Activated CD8-positive, alpha-beta memory T cell treated with anti-CD3 and anti-CD28 coated beads, Interleukin-2, amount 50 U/mL, for 24 hours (primary cell): ENCODE measurements around the gene MRPL38.
"Not testable (repeated sequence)": the region's sequence is repeated elsewhere in the genome, so short reads cannot be mapped to it uniquely, and the experiment has no call there.

Experiments
- DNase-seq: peaks from one replicate; pipeline ENCODE4 v3.0.0-alpha.2; 2020; ENCODE audit errors: extremely low read depth

Gene MRPL38

GRCh38 chr17:75896415-75897159 lies 8.1 kb downstream of the MRPL38 start, which contains the start of gene TRIM65:
Gene TRIM65 (minus strand): TSS chr17:75896951. CDS start chr17:75896937, 14 bp downstream.
- DNase-seq = peak; percentile 47

GRCh38 chr17:75895370-75896155 lies 9.1 kb downstream of the MRPL38 start:
- no peak for DNase-seq

- no peak for DNase-seq
These were observed 10.5 kb downstream of the MRPL38 start for GRCh38 chr17:75894049-75894733.

GRCh38 chr17:75893305-75894048 lies 11.2 kb downstream of the MRPL38 start:
- no peak for DNase-seq

- no peak for DNase-seq
These were observed 12.0 kb downstream of the MRPL38 start for GRCh38 chr17:75892556-75893224.

GRCh38 chr17:75891605-75892555 lies 12.8 kb downstream of the MRPL38 start:
- no peak for DNase-seq

- no peak for DNase-seq
These were observed 13.6 kb downstream of the MRPL38 start for GRCh38 chr17:75891022-75891604.

GRCh38 chr17:75889454-75889853 lies 15.2 kb downstream of the MRPL38 start:
- no peak for DNase-seq

- no peak for DNase-seq
These were observed 16.2 kb downstream of the MRPL38 start for GRCh38 chr17:75888484-75888883.

- not testable (repeated sequence) for DNase-seq
These were observed 18.8 kb downstream of the MRPL38 start for GRCh38 chr17:75885860-75886259.

GRCh38 chr17:75885431-75885830 lies 19.3 kb downstream of the MRPL38 start:
- no peak for DNase-seq

GRCh38 chr17:75881678-75882454 lies 22.8 kb downstream of the MRPL38 start:
- no peak for DNase-seq

- DNase-seq = no peak
These were observed 24.4 kb downstream of the MRPL38 start for GRCh38 chr17:75880266-75880665.

GRCh38 chr17:75878174-75878998 lies 26.3 kb downstream of the MRPL38 start, which contains the start of gene TRIM47:
Gene TRIM47 (minus strand): TSS chr17:75878581. CDS start chr17:75878548, 33 bp downstream.
- DNase-seq = no peak

GRCh38 chr17:75877752-75878173 lies 26.9 kb downstream of the MRPL38 start:
- DNase-seq = no peak

- DNase-seq = no peak
These were observed 27.5 kb downstream of the MRPL38 start for GRCh38 chr17:75876938-75877751.
